Omental fat pad (tissue), 4 donors: ENCODE results near the gene CBFB. TPM values are rescaled to one million over a fixed set of nuclear protein-coding genes. Genes with fewer than 3 reads are reported as not detected.

ENCODE experiments used
- ATAC-seq: fragments of 150-250 bp; one replicate; pipeline ENCODE4 v1.9.1; 2016; ENCODE audit warnings: mild to moderate bottlenecking, moderate library complexity; ENCODE audit not compliant: low FRiP score
- DNase-seq: peaks from one replicate; pipeline ENCODE4 v3.0.0-alpha.2; 2019; ENCODE audit warnings: low spot score
- total RNA-seq, 4 donors: library from RNA; depleted of rRNA; stranded (reverse); fragments of >200 nt; gene quantifications; one replicate each; pipeline ENCODE4 v1.1.0, GENCODE V29; 2016
- TF ChIP-seq, protein P1 (sequence below), 3 donors: fragments of 450-650 bp; IDR thresholded peaks; one replicate each; pipeline ENCODE4 v1.5.1; 2016 to 2017; ENCODE audit warnings: antibody characterized with exemption in 3 of 3, mild to moderate bottlenecking in 3 of 3, moderate library complexity in 2 of 3

Gene CBFB
- total RNA-seq, 4 donors from 2014 or later, result 30.3 to 77.6 (median 35.4) TPM

DNA sequence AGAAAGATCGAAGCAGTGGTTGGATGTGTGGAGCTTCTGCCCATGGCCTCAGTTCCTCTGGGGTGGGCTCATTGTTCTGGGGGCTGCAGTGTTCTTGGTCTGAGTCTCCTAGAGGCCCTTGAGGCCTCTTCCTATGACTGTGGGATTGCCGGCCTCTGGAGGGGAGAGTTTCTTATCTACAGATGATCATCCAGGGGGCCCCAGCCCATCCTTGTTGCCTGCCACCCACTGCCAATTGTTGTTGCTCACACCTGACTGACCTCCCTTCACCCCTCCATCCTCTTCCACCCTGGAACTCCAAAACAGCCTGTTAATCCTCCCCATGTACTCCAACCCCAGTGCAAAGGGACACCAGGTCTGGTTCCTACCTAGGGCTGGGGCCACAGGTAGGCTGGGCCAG is 116.0 kb downstream of the CBFB start:
- DNase-seq (no peak), ATAC-seq (no peak)
- TF ChIP-seq, protein P1, sequence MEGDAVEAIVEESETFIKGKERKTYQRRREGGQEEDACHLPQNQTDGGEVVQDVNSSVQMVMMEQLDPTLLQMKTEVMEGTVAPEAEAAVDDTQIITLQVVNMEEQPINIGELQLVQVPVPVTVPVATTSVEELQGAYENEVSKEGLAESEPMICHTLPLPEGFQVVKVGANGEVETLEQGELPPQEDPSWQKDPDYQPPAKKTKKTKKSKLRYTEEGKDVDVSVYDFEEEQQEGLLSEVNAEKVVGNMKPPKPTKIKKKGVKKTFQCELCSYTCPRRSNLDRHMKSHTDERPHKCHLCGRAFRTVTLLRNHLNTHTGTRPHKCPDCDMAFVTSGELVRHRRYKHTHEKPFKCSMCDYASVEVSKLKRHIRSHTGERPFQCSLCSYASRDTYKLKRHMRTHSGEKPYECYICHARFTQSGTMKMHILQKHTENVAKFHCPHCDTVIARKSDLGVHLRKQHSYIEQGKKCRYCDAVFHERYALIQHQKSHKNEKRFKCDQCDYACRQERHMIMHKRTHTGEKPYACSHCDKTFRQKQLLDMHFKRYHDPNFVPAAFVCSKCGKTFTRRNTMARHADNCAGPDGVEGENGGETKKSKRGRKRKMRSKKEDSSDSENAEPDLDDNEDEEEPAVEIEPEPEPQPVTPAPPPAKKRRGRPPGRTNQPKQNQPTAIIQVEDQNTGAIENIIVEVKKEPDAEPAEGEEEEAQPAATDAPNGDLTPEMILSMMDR (IDR thresholded peaks at IDR 0.05), result no peak

DNA sequence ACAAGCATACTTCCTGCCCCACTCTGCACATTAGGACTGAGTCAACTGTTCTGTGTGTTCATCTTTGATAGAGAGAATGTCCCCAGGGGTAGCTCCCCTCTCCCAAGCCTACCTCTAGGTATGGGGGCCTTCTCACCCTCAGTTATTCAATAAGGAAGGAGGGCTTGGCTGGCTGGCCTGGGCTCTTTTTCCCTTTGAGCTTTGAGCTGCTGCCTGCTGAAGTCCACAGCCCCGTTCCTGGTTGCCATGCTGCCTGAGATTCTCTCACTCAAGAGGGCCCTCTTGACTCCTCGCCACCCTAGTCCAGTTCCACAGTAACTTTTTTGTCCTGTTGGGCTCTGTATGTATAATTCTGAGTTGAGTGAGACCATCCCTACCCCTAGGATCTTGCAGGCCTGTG is 116.8 kb downstream of the CBFB start:
- ATAC-seq (no peak), DNase-seq (no peak)
- TF ChIP-seq, protein P1 (IDR thresholded peaks at IDR 0.05), result no peak

DNA sequence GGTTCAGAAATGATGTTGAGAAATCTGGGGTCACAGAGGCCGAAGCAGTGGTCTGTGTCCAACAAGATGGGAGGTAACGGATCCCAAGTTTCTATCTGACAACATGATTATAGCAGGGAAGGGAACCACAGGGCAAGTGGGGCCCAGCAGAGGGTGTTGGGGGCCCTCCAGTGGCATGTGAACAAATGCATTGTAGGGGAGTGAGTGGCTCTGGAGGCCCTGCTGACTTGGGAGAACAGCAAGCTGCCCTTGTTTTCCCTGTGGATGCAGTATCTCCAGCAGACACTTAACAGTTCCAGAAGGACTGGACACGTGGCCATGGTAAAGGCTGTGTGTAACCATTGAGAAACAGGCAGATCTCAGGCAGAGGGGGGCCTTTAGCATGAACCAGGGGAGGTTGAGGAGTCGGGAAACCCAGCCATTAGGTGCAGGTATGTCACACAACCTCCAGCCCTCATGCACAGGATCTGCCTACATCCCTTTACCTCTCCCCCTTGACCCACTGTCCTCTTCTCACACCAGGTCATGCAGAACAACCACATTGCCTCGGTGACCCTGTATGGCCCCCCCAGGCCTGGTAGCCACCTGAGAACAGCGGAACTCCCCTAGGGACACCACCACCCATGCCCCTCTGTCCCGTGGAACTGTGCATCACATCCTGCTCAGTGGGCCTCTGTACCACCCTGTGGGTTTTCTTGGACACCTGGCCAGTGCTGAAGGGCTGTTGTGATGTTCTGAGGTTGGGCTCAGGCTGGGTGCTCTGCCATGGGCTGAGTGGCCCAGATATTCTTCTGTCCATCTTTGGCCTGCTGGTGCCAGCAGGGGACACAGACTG is 117.8 kb downstream of the CBFB start:
- TF ChIP-seq, protein P1 (IDR thresholded peaks at IDR 0.05), result no peak
- ATAC-seq (no peak), DNase-seq (no peak)

DNA sequence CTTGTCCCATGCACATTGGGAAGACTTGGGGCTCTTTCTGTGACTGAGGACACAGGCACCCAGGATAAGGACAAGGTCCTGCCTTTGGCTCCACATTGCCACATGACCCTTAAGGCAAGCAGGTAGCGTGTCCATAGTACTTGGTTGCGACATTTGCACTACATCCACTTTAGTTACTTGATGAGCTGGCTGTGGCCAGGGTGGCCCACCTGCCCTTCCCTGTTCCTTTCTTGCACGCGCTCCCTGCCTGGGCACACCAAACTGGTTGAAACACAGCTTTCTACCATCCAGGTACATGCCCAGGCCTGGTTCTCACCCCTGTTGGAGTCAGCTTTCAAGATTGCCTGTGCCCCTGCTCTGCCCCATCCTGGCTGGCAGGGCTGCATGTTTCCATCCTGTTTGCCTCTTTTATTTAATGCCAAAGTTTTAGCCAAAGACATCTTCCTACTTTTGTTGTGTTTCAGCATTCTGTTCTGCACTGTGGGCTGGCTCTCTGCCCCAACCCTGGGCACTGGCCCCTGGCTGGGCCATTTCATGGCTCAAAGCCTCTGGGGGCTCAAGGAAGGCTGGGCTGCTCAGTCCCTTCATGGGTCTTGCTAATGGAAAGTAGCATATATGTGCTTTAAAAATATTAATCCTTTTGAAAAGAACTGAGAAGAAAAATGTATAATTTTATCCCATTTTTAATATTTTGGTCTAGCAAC is 118.6 kb downstream of the CBFB start:
- ATAC-seq (no peak), DNase-seq (no peak)
- TF ChIP-seq, protein P1 (IDR thresholded peaks at IDR 0.05), result no peak

DNA sequence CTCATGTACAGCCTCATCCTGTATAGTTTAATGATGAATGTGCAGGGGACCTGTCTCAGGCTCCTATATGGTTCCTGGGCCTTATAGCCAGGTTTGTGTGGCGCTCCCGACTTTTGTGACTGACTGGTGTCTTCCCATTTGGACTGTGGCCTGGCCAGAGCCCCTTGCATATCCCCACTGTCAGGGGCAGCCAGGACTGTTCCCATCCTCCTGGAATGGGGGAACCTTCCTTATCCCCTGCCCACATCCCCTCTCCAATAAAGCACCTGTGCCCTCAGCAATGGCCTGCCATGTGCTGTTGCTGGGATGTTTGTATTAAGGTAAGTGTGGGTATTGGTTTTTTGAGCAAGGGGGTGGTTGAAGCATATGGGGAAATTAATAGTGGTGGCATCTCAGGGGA is 119.3 kb downstream of the CBFB start:
- no peak for ATAC-seq
- TF ChIP-seq, protein P1 (IDR thresholded peaks at IDR 0.05), result no peak
- DNase-seq, result no peak

DNA sequence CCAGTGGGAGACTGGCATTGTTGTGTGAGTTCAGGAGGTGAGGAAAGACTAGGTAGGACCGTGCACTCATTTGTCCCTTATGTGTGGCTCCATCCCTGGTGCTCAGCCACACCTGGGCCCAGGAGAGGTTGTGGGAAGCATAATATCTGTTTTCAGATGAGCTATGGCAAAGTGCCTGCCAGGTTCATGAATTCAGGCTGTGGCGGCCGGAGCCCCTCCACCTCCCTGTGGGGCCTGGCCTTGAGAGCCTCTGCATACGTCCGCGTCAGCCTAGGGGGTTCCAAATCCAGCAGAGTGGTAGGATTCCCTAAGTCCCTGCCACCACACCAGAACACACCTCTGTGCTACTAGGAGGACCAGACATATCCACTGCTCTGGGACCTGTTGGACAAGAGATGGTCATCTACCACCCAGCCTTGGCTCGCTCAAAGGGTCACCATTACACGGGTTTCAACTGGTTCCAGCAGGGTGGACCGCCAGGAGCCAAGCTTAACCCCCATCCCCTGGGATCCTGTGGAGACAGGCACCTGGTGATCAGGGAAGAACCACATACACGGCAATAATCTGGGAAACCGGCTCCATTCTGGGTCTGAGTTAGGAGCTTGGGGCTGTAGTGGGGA is 119.8 kb downstream of the CBFB start:
- TF ChIP-seq, protein P1 (IDR thresholded peaks at IDR 0.05), result no peak
- no peak for ATAC-seq
- DNase-seq, result no peak
